A673 (cell line): ENCODE data around the gene OMP.

Source experiments
- CTCF ChIP-seq: fragments of 300-800, 200-600 bp; sonication (generic); conservative IDR thresholded peaks from 2 replicates; pipeline ENCODE4 v1.5.1; 2017; ENCODE audit warnings: low read depth, mild to moderate bottlenecking, antibody characterized with exemption, low read length, moderate library complexity, mixed read lengths
- EZH2 ChIP-seq: fragments of 200-600 bp; sonication (generic); IDR thresholded peaks from 2 replicates; pipeline ENCODE4 v1.6.1; 2017; ENCODE audit warnings: borderline replicate concordance, low read depth, mild to moderate bottlenecking, mixed read lengths, antibody characterized with exemption, low read length; ENCODE audit not compliant: poor library complexity, severe bottlenecking

- TF ChIP-seq CTCF (no peak), EZH2 (no peak)
These were observed 17.0 kb upstream of the OMP start for GRCh38 chr11:77085652-77086051.
